ENCODE data around the gene PIM2.
"Not testable (repeated sequence)": the region's sequence is repeated elsewhere in the genome, so short reads cannot be mapped to it uniquely, and the experiment has no call there.

PIM2 gene

GRCh38 chrX:48908600-48908999, 10.2 kb downstream of the PIM2 start:
- FAIRE-seq (no peak), DNase-seq (ENCODE audit: low spot score) (no peak)

GRCh38 chrX:48905090-48905790, 13.6 kb downstream of the PIM2 start:
- DNase-seq (ENCODE audit: low spot score), result no peak
- FAIRE-seq, result no peak

- no peak for DNase-seq (ENCODE audit: low spot score)
- FAIRE-seq, result no peak
These were observed 14.2 kb downstream of the PIM2 start for GRCh38 chrX:48904626-48905025.

- DNase-seq (ENCODE audit: low spot score), result no peak
- FAIRE-seq, result no peak
These were observed 14.6 kb downstream of the PIM2 start for GRCh38 chrX:48904180-48904579.

- FAIRE-seq (no peak), DNase-seq (ENCODE audit: low spot score) (no peak)
These were observed 15.5 kb downstream of the PIM2 start for GRCh38 chrX:48903290-48903689.

GRCh38 chrX:48902776-48903175, 16.0 kb downstream of the PIM2 start:
- no peak for FAIRE-seq
- no peak for DNase-seq (ENCODE audit: low spot score)

GRCh38 chrX:48902135-48902534, 16.7 kb downstream of the PIM2 start:
- no peak for DNase-seq (ENCODE audit: low spot score)
- FAIRE-seq, result no peak

GRCh38 chrX:48901069-48901468, 17.8 kb downstream of the PIM2 start:
- FAIRE-seq (no peak), DNase-seq (ENCODE audit: low spot score) (no peak)

- no peak for FAIRE-seq
- no peak for DNase-seq (ENCODE audit: low spot score)
These were observed 19.8 kb downstream of the PIM2 start for GRCh38 chrX:48899078-48899410.

- FAIRE-seq (peak; percentile 86), DNase-seq (ENCODE audit: low spot score) (peak; percentile 90)
These were observed 21.1 kb downstream of the PIM2 start, which contains the start of the genes PQBP1 and TIMM17B for GRCh38 chrX:48897625-48898306. Gene PQBP1, plus strand, starts transcription at chrX:48897930. Its CDS starts 580 bp downstream, at chrX:48898510. Gene TIMM17B, minus strand, starts transcription at chrX:48897768. Its CDS starts 19 bp downstream, at chrX:48897749.

GRCh38 chrX:48897157-48897624, 21.6 kb downstream of the PIM2 start:
- peak; percentile 68 for DNase-seq (ENCODE audit: low spot score)
- FAIRE-seq, result no peak

- no peak for DNase-seq (ENCODE audit: low spot score)
- no peak for FAIRE-seq
These were observed 22.2 kb downstream of the PIM2 start for GRCh38 chrX:48896611-48897011.

- no peak for DNase-seq (ENCODE audit: low spot score)
- FAIRE-seq, result no peak
These were observed 23.9 kb downstream of the PIM2 start for GRCh38 chrX:48894891-48895290.

GRCh38 chrX:48893556-48894348, 25.1 kb downstream of the PIM2 start:
- DNase-seq (ENCODE audit: low spot score) (no peak), FAIRE-seq (no peak)

- no peak for DNase-seq (ENCODE audit: low spot score)
- FAIRE-seq, result no peak
These were observed 25.9 kb downstream of the PIM2 start for GRCh38 chrX:48892896-48893295.

GRCh38 chrX:48891402-48892288, 27.2 kb downstream of the PIM2 start:
- DNase-seq (ENCODE audit: low spot score) (peak; percentile 86), FAIRE-seq (no peak)

GRCh38 chrX:48890934-48891401, 27.9 kb downstream of the PIM2 start:
- DNase-seq (ENCODE audit: low spot score) (peak; percentile 20), FAIRE-seq (no peak)

- peak; percentile 10 for DNase-seq (ENCODE audit: low spot score)
These were observed 28.4 kb downstream of the PIM2 start for GRCh38 chrX:48890296-48890925.

GRCh38 chrX:48886586-48886985, 32.2 kb downstream of the PIM2 start:
- not testable (repeated sequence) for FAIRE-seq; DNase-seq (ENCODE audit: low spot score)

More at GRCh38 chrX:48890296-48890925, 28.4 kb downstream of the PIM2 start:
- no peak for FAIRE-seq

GRCh38 chrX:48883729-48884128, 35.1 kb downstream of the PIM2 start:
- no peak for DNase-seq (ENCODE audit: low spot score)
- no peak for FAIRE-seq
